ENCODE results near the gene HEXD.

GRCh38 chr17:82369211-82369610 is 48.9 kb upstream of the HEXD start:
- TF ChIP-seq CTCF (IDR thresholded peaks at IDR 0.05; ENCODE audit: borderline replicate concordance, extremely low read depth, low read length, poor library complexity, severe bottlenecking) = no peak
- no peak for TF ChIP-seq EZH2 (IDR thresholded peaks at IDR 0.05; ENCODE audit: borderline replicate concordance, low read depth, low read length, severe bottlenecking)

Measured in DND-41 (cell line).